ENCODE measurements around the gene SBNO1. TPM values are rescaled to one million over a fixed set of nuclear protein-coding genes. Genes with fewer than 3 reads are reported as not detected.
"Not testable (repeated sequence)": the region's sequence is repeated elsewhere in the genome, so short reads cannot be mapped to it uniquely, and the experiment has no call there.

Gene SBNO1
- 10 to 100 TPM; 15.1 to 22.9 (median 18.1) TPM for polyA plus RNA-seq (ENCODE audit: insufficient read length in 10 of 10)
- long read RNA-seq, donor 1 = 0 reads
- long read RNA-seq, donor 2 = 0 reads
- long read RNA-seq, donor 3 = 0 reads
- long read RNA-seq, donor 4 = 0 reads
- long read RNA-seq, donor 5, partial matches to known transcripts = 33 of 64 reads
- long read RNA-seq, donor 5, other reads (novel, unspliced or antisense) = 31 of 64 reads
- long read RNA-seq, donor 6, partial matches to known transcripts = 22 of 46 reads
- long read RNA-seq, donor 6, other reads (novel, unspliced or antisense) = 24 of 46 reads
- long read RNA-seq, donor 7, partial matches to known transcripts = 13 of 28 reads
- long read RNA-seq, donor 7, other reads (novel, unspliced or antisense) = 15 of 28 reads
- long read RNA-seq, donor 8 = 0 reads
- long read RNA-seq, donor 9 = 0 reads

GRCh38 chr12:123364532-123365024 is at the start of gene SBNO1:
Gene SBNO1 (minus strand): TSS chr12:123364847. CDS start chr12:123350441, 14,406 bp downstream.
- DNase-seq = peak; percentile 92 to 96 (median 95)

GRCh38 chr12:123410041-123410412 is 45.4 kb upstream of the SBNO1 start:
- DNase-seq = no peak

DNA sequence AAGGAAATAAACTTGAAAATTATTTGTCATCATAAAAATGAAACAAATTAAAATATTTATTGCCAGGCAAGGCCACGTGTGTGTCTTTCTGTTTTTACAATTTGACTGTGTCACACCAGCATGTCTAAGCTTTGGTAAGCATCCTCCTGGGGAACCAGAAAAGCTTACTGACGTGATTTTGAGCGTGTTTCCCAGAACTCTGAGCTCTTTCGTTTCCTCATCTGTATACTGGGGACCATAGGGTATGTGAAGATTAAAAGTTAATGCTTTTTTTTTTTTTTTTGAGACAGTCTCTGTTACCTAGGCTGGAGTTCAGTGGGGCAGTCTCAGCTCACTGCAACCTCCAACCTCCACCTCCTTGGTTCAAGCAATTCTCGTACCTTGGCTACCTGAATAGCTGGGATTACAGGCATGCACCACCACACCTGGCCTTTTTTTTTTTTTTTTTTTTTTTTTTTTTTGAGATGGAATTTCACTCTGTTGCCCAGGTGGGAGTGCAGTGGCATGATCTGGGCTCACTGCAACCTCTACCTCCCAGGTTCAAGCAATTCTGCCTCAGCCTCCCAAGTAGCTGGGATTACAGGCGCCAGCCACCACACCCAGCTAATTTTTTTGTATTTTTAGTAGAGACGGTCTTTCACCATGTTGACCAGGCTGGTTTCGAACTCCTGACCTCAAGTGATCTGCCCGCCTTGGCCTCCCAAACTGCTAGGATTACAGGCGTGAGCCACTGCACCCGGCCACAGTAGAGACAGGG is 44.8 kb upstream of the SBNO1 start:
- not testable (repeated sequence) for DNase-seq

DNA sequence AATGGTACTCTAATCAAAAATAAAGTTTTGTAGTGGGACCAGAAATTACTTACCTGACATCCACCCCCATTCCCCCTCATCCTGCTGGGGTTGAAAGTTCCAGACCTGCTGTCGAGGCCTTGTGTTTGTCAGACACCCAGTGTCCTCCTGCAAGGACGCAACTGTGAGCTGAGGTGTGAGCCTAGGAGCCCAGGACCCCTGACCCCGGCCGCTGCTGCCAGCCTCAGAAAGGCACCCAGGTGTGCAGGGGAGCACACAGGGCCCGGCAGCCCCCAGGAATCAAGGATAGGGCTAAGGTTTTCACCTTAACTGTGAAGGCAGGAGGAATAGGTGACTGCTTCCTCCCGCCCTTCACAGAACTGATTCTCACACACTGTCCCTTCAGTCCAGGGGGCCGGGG is 44.0 kb upstream of the SBNO1 start:
- DNase-seq = not testable (repeated sequence)

DNA sequence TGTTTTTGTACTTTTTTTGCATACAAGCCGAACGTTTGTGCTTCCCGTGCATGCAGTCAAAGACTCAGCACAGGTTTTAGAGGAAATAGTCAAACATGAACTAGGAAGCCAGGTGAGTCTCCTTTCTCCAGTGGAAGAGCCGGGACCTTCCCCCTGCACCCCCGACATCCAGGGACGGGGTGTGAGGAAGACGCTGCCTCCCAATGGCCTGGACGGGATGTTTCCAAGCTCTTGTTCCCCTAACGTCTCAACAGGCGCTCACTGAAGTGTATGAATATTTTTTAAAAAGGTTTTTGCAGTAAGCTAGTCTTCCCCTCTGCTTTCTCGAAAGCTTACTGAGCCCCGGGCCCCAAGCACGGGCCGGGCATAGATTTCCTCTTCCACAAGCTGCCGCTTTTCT is 43.3 kb upstream of the SBNO1 start:
- DNase-seq = not testable (repeated sequence)

DNA sequence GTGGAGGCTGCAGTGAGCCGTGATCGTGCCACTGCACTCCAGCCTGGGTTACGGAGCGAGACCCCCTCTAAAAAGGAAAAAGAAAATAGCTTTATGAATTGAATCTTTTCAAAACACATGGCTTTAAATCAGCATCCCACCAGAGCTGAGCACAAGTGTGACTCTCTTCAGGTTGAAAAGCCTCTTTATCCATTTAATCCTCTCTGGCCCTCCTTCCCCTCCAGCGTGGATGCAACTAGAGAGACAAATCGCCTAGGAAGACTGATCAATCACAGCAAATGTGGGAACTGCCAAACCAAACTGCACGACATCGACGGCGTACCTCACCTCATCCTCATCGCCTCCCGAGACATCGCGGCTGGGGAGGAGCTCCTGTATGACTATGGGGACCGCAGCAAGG is 42.6 kb upstream of the SBNO1 start:
- DNase-seq = not testable (repeated sequence)

GRCh38 chr12:123404581-123404980 is 39.9 kb upstream of the SBNO1 start:
- no peak for DNase-seq

DNA sequence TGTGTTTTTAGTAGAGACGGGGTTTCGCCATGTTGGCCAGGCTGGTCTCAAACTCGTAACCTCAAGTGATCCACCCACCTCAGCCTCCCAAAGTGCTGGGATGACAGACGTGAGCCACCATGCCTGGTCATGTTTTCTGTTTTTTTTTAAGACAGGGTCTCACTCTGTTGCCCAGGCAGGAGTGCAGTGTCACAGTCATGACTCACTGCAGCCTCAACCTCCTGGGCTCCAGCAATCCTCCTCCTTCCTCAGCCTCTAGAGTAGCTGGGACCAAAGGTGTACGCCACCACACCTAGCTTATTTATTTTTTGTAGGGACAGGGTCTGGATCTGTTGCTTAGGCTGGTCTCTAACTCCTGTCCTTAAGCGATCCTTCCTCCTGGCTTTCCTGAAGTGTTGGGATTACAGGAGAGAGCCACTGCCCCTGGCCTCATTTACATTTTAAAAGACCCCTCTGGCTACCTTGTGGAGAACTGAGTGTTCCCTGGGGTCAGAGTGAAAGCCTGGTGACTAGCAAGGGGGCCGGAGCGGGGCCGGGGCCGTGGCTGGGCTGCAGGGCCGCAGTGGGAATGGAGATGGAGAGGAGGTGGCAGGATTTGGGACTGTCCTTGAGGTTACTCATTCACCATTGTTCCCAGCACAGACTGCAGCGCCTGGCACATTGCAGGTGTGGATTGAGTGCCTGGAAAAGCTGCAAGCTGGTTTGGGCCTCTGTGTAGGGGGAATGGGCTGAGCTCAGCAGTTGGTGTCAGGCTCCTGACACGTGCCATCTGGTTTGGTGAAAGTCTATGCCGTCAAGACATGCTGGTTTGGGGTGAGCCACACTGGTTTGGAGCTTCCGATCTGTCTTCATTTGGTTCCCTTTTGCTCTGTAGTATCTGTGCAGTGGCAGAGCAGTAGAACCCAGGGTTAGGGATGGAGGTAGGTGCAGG is 37.4 kb upstream of the SBNO1 start:
- no peak for DNase-seq

DNA sequence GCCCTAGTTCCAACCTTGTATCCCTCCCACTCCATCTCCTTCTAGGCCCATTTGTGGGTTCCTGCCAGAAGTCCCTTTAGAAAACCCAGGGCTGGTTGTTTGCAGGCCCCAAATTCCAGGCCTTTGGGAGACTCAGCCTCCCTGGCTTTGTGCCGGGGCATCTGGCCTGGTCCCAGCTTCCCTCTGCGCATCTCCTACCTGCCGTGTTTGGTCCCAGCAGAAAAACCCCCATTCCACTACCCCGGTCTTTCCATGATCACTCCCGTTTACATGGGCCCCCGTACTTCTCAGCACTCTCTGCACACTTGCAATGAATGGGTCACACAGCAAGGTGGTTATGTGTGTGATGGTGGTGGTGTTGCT is 34.6 kb upstream of the SBNO1 start:
- DNase-seq = no peak

DNA sequence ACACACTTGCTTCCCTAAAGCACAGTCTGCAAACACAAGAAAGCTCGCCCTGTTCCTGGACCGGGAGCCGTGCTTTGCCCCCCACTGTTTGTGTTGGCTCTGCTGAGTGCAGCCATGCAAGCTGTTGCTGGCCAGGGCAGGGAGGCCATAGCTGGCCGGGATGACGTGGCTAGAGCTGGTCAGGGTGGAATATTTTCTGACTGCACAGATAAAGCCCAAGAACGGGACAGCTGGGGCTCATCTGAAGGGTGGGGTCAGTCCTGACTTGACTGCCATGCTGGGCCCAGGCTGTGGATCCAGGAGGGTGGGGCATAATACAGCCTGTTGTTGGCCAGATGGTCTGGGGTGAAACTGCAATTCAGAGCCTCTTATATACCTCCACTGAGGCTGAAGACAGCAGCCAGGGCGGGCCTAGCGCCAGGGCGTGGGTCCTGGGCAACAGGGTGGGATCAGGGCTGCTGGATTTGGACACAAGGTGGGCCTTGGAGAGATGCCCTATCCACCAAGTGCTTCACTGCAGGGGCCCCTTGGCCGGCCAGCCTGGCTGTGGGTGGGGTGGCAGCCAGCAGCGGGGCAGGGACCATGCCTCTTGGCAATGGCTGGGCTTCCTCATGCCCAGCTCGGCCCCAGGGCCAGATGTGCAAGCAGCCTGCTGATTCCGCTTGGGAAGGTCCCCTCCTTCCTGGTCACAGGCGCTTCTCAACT is 34.1 kb upstream of the SBNO1 start:
- peak in 2 of 3 donors; percentile 19 to 55 for DNase-seq

GRCh38 chr12:123398177-123398549 is 33.5 kb upstream of the SBNO1 start:
- no peak for DNase-seq

DNA sequence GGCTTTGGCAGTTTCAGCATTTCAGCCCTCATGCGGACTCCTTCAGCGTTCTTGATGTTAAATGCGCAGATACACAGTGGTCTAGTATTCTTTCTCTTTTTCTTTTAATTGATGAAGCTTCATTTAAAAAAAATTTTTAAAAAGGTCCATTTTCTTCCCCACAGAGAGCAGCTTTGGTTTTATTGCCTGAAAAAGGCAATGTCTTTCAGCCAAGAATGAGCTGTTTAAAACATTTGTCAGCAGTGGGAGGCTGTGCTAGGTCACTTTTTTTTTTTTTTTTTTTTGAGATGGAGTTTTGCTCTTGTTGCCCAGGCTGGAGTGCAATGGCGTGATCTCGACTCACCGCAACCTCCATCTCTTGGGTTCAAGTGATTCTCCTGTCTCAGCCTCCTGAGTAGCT is 32.8 kb upstream of the SBNO1 start:
- no peak for DNase-seq

DNA sequence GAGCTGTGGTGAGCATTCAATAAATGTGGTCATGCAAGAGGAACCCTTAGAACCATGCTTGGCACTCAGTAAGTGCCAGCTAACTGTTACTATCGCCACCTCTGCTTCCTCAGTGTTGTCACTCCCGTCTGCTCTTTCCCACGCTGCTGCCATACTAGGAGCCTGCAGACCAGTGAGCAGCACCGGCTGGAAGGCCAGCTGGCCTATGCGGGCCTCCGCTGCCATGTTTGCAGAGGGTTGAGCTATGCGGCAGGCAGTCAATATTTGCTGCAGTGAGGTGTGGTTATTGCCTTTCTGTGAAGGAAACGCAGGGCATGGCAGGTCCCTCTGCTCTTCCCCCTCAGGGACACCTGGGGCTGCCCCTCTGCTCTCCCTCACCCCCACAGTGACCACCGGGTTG is 32.3 kb upstream of the SBNO1 start:
- no peak for DNase-seq

DNA sequence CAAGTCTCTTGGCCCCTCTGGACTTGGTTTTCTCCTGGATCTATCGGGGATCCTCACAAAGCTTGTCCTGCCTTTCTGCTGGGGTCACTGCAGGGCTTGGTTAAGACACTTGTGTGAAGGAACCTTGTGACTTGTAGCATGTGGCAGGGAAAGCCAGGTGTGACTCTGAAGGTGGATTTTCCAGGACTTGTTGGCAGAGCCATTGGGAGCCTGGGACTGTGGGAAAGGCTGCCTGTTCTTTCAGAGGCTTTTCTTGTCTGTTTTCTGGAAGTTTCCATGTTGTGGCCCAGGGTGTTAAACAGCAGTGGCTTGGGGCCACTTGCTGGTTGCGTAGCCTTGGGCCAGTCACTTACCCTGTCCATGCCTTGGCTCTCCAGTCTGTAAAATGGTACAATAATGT is 31.9 kb upstream of the SBNO1 start:
- no peak for DNase-seq

GRCh38 chr12:123395236-123395635 is 30.6 kb upstream of the SBNO1 start:
- no peak for DNase-seq

GRCh38 chr12:123393747-123394146 is 29.1 kb upstream of the SBNO1 start:
- DNase-seq = no peak

DNA sequence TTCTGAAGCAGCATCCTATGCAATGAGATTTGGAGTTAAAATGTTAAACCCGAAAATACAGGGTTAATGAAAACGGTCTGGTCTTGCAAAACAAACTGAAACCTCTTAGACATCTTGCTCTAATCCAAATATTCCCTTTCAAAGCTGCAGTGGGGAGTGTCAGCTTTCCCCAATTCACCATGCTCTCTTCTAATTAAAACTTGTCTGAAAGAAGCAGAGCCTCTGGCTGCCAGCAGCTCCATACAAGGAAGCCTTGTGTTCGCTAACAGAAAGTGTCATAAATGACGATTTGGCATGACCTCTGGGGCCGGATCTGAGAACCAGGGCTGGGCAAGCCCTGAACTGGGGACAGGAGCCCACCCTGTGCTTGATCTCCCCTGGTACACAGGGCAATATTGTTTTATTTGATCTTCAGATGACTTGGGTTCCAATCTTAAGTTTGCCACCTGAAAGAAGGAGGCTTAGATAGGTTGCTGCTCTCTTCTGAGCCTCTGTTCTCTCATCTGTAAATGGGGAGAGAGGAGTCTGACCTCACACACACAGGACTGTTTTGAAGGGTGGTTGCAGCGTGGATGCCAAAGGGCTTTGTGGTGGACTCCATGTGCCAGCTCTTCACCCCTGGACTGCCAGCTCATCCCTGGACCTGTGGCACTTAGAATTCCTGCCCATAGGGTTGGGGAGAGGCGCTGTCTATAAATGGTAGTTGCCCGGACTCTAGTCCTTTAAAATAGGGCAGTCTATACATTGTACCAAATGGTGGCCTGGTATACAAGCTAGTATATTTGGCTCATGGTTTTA is 27.1 kb upstream of the SBNO1 start:
- no peak for DNase-seq

DNA sequence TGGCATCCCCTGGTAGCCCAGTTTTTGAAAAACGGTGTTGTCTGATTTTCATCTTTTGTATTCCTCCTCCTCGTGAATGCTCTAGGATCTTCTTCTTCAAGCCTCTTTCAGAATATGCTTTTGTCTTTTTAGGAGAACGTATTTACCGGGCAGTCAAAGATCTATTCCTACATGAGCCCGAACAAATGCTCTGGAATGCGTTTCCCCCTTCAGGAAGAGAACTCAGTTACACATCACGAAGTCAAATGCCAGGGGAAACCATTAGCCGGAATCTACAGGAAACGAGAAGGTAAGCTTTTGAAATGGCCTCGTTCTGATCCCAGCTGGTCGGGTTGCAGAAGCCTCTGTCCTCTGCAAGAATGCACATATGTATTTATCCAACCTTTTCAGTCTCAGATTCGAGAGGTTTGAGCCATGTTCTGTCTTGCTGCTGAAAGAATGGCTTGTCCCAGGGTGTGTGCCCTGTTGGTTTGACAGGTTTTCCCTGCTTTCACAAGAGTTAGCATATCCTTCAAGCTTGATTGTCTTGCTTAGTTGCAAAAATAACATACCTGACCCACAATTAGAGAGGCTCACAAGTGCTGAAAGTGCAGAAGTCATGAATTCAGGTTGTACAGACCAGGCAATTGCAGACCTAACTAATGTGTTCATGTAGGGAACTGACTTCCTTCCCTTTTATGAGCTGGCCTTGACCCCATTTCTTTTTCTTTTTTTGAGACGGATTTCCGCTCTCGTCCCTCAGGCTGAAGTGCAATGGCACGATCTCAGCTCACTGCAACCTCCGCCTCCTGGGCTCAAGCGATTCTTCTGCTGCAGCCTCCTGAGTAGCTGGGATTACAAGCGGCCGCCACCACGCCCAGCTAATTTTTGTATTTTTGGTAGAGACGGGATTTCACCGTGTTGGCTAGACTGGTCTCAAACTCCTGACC is 26.1 kb upstream of the SBNO1 start:
- DNase-seq = no peak

All from muscle of back (tissue), 13 donors.